SKM-1 treated with dmso at 0.1 percent for 144 hours (cell line): ENCODE data around the gene GPR180.
"Not testable (repeated sequence)": the region's sequence is repeated elsewhere in the genome, so short reads cannot be mapped to it uniquely, and the experiment has no call there.

Source experiments
- DNase-seq: peaks from one replicate; lab custom pipeline; 2025; ENCODE audit not compliant: unreplicated experiment; lab: John Stamatoyannopoulos, UW

The GPR180 gene

DNA sequence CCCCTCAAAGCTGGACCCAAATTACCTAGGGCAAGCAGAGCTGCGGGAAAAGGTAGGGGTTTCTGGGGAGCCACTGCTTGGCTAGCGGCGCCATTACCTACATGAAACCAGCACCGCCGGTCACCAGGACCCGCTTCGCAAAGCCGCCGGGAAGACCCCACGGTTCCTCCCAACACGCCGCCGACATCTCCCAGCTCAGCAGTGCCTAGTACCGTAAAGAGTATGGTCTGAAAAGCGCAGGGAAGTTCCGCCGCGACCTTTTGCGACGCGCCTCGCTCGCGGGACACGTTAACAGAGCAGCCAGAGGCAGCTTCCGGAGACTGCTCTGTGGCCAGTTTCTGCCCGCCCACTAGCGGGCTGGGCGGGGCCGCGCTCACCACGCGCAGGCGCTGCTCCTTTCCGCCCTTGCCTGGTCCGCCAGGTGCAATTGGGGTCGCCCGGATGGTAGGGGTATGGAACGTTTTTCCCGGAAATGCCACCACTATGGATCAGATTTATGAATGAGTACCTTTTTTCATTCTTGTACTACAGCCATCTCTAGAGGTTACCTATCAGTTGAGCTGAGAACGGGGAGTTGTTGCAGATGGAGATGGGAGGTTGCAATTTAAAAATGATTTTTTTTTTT is 5.6 kb upstream of the GPR180 start, which contains the start of gene TGDS:
TGDS (minus strand) TSS at position 203 of the 625 bp plus-strand sequence; CDS start at position 187, 16 bp downstream.
- DNase-seq, result peak; percentile 86

DNA sequence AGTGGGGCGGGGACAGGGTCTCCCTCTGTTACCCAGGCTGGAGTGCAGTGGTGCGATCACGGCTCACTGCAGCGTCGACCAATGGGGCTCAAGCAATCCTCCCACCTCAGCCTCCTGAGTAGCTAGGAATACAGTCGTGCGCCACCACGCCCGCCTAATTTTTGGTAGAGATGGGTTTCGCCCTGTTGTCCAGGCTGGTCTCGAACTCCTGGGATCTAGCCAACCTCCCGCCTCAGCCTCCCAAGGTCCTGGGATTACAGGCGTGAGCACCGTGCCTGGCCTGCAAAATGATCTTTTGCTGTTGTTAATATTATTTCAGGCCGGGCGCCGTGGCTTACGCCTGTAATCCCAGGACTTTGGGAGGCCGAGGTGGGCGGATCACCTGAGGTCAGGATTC is 5.1 kb upstream of the GPR180 start:
- no peak for DNase-seq

- DNase-seq, result no peak
Observed at GRCh38 chr13:94598281-94598680, 3.4 kb upstream of the GPR180 start.

DNA sequence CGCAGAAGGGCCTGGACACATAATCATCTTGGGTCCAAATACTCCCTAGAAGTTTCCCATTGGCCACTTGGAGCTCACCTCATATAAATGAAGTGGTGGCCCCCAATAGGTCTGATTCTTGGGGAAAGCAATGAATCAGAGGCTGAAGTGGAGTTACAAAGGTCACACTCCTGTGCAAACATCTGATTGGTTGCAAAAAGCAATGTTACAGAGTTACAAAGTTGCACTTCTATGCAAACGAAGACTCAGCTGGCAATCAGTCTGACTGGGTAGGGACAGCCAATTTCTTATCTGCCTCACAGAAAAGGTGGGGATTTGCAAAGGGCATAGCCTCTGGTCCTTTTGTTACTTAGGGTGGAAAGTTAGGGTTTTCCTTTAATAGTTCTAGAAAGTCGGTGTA is 1.8 kb upstream of the GPR180 start:
- DNase-seq, result no peak

DNA sequence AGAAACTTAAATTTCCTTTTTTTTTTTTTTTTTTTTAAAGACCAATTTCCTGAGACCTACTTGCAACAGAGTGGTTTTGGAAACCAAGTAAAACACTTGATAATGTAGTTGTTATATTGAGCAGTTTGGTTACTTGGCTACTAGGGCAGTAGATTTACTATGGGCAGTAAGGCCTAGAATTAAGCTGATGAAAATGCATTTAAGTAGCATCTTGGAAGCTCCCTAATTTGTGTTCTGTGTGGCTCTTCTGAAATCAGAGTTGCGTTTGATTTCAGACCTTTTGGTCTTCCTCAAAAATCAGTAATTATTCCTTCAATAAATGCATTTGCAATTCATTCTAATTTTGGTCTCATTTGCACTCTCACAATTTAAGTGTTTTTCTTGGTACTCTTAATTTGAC is 810 bp downstream of the GPR180 start:
- no peak for DNase-seq

DNA sequence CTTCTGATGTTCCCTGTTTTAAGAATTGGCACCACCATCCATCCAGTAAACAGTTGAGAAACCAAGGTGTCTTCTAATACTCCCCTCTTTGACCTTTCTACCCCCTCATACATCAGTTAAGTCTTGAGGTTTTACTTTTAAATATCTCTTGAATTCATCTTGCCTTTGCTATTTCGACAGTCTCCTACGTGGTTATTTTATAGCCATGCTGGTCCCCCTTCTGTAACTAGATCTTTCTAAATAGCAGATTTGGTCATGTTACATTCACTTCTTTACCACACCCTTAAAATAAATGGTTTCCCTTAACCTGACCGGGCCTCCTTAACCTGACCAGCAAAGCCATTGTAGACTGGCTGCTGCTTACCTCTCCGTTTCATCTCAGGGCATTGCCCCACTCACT is 5.4 kb downstream of the GPR180 start:
- DNase-seq, result no peak

- no peak for DNase-seq
Observed at GRCh38 chr13:94607939-94608338, 6.3 kb downstream of the GPR180 start.

- DNase-seq, result no peak
Observed at GRCh38 chr13:94608586-94608985, 6.9 kb downstream of the GPR180 start.

DNA sequence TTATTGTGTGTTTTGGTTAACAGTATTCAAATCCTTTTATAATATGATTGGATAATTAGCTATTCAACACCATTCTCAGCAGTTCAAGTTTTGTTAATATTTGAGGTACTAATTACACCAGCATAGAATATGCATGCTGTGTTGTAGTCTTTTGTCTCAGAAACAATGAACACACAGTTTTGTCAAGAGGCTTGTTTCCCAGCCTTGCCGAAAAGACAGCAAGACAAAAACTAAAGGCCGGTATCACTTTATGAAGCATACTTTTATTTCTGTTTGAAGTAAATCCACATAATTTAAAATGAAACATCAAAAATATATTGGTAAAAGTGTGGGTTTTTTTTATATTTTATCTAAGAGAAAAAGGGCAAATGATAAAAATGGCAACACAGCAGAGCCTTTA is 7.5 kb downstream of the GPR180 start:
- no peak for DNase-seq

DNA sequence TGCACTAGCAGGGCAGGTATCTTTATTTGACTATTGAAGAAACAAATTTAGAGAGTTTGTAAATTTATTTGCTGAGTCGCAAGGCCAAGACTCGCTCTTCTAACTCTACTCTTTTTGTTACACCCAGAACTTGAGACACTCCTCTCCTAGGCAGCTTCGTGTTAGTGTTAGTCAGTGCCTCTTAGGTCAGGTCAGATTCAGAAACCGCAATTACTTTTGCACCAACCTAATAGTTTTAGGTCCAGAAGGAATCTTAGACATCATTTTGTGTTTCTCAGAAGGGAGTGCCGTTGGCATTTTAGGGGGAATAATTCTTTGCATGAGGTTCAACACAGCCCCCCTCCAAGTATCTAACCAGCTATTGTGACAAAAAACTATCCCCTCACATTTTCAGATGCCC is 8.8 kb downstream of the GPR180 start:
- DNase-seq, result no peak

GRCh38 chr13:94612050-94612449 is 10.4 kb downstream of the GPR180 start:
- no peak for DNase-seq

DNA sequence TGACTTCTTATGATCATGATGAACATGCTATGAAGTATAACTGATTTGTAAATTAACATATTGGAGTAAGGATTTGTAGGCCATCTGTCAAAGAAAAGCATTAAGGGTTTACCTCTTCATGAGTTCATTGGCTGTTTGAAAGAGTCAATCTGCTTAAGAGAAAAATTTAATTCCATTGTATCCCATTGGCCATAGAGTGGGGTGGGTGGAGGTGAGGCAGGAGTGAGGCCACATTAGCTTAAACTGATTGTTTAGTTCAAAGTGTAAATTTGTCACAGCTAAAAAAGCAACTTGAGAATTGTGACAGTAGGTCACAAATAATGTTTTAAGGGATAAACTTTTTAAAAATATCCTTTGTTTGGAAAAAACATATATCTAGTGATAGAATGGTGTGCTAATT is 11.4 kb downstream of the GPR180 start:
- no peak for DNase-seq

DNA sequence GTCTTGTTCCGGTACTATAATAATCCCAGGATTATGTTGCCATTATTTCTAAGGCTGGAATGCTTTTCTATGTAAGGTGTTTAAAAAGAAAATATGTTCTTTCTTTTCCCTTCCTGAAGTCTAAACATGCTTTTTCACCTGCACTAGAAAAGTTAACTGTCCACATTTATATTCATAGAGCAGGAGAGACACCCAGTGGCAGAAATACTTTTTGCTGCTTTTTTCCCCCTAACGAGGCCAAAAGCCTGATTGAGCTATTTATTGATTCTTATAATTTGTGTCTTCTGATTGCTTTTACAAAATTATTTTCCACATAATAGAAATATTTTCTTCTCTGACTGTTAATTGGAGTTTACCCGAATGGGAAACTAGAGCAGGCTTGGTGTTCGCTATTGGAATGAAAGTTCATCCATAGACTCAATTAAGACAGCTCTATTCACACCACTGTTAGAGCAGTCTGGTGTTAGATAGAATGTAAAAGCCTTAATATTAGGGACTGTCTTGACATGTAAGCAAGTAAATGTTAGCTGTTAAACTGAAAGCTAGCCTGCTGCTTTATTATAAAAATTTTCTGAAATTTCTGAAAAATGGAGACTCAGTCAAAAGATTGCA is 15.8 kb downstream of the GPR180 start:
- no peak for DNase-seq

DNA sequence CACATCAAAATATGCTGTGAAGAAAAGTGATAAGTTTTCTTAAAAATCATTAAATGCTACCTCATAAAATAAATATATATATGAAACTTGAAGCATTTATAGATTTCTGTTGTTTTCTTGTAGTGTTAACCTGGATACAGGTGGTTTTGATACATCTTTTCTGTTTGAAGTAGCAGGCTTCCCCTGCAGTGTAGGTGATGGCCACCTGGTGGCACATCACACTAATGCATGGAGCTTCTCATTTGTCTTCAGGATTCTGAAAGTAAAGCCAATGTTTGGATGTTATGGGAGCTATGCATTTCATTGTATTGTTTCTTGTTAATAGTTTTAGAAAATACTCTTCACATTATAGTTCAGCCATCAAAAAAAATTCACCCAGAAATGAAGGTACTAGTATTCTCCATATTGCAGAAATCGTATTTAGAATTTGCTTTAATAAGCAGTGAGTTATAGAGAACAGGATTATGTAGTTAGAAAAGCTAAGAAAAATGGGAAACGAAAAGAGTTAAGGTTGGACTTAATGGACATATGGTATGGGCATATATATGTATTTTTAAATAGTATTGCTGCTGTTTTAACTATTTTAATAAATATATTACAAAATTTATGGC is 18.7 kb downstream of the GPR180 start:
- peak; percentile 11 for DNase-seq

DNA sequence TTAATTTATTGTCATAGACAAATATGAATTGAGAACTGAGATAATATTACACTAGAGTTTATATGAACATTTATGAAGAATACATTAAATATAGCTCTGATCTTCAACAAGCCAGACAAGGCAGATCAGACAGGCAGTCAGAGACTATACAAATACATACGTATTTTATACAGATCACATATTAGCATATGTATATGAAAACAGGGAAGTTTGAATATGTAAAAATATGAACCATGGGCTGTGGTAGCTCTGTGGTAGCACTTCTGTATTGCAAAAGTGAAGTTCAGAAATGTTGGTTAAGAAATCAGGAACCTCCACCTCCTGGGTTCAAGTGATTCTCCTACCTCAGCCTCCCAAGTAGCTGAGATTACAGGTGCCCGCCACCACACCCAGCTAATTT is 20.7 kb downstream of the GPR180 start:
- DNase-seq, result peak; percentile 41

GRCh38 chr13:94623316-94623715 is 21.7 kb downstream of the GPR180 start:
- no peak for DNase-seq

- DNase-seq, result no peak
Observed at GRCh38 chr13:94630858-94631257, 29.2 kb downstream of the GPR180 start.

GRCh38 chr13:94632226-94632980 is 30.7 kb downstream of the GPR180 start:
- DNase-seq, result no peak

DNA sequence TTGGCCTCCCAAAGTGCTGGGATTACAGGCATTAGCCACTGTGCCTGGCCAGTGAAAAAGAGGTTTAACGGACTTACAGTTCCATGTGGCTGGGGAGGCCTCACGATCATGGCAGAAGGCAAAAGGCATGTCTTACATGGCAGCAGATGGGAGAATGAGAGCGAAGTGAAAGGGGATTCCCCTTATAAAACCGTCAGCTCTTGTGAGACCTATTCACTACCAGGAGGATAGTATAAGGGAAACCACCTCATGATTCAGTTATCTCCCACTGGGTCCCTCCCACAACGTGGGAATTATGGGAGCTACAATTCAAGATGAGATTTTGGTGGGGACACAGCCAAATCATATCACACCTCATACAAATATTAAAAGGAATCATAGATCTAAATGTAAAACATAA is 34.4 kb downstream of the GPR180 start:
- not testable (repeated sequence) for DNase-seq

- no peak for DNase-seq
Observed at GRCh38 chr13:94636942-94637578, 35.4 kb downstream of the GPR180 start.

GRCh38 chr13:94637677-94638076 is 36.0 kb downstream of the GPR180 start:
- not testable (repeated sequence) for DNase-seq
